ENCODE data around the gene CADM2. TPM values are rescaled to one million over a fixed set of nuclear protein-coding genes. Genes with fewer than 3 reads are reported as not detected.

Gene CADM2
- total RNA-seq, 1 donor from 2014 or later = 3.5 TPM

DNA sequence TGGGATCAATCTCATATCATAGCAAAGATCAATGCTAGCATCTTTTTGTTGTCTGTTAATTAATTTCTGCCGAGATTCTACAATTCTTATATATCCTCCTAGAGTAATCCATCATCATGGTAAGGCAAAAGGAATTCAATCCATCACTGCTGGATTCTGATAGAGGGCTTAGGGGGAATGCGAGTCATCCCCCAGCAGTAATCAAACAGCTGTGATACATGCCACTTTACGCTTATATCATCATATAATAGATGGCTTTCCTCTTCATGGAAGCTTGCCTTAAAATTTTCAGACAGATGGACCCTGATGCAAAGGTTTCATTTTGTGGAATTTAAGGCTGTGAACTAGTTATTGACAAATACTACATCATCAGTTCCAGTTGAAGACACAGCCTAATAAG lies 645.9 kb downstream of the CADM2 start:
- no peaks in the 10 kb centered on the region for H3K36me3 Mint-ChIP-seq (ENCODE audit: low read depth)
- H3K27ac Mint-ChIP-seq (ENCODE audit: unreplicated experiment) = no peak overlapping the region
- H3K4me1 Mint-ChIP-seq = peaks cover 7% of the 10 kb centered on the region
- H3K4me3 Mint-ChIP-seq = no peak overlapping the region
- H3K27me3 Mint-ChIP-seq (ENCODE audit: low read depth) = no peaks in the 10 kb centered on the region
- no peak for DNase-seq (ENCODE audit: low read depth, low spot score)
- TF ChIP-seq, protein P1, sequence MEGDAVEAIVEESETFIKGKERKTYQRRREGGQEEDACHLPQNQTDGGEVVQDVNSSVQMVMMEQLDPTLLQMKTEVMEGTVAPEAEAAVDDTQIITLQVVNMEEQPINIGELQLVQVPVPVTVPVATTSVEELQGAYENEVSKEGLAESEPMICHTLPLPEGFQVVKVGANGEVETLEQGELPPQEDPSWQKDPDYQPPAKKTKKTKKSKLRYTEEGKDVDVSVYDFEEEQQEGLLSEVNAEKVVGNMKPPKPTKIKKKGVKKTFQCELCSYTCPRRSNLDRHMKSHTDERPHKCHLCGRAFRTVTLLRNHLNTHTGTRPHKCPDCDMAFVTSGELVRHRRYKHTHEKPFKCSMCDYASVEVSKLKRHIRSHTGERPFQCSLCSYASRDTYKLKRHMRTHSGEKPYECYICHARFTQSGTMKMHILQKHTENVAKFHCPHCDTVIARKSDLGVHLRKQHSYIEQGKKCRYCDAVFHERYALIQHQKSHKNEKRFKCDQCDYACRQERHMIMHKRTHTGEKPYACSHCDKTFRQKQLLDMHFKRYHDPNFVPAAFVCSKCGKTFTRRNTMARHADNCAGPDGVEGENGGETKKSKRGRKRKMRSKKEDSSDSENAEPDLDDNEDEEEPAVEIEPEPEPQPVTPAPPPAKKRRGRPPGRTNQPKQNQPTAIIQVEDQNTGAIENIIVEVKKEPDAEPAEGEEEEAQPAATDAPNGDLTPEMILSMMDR (conservative IDR thresholded peaks at IDR 0.05) = no peak
- H3K9me3 Mint-ChIP-seq = no peaks in the 10 kb centered on the region

DNA sequence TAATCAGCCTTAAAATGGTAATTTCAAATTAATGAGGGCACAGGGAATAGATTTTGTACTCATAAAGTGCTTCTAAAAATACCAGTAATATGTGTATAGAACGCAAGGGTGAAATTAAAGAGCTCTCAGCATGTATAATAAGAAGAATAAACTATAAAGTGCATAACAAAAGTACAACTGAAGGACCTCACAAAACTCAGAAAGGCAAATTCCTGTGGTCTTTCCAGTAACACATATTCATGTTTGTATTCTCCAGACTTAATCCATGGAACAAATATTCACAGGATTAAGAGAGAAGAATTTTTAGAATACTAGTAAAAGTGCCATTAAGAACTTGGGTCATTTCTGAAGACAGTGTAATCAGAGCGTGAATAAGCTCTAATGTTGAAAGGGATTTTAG lies 646.3 kb downstream of the CADM2 start:
- TF ChIP-seq, protein P1 (conservative IDR thresholded peaks at IDR 0.05) = no peak
- H3K4me1 Mint-ChIP-seq = peaks cover 7% of the 10 kb centered on the region
- H3K4me3 Mint-ChIP-seq = no peak overlapping the region
- no peaks in the 10 kb centered on the region for H3K9me3 Mint-ChIP-seq
- no peak for DNase-seq (ENCODE audit: low read depth, low spot score)
- H3K27ac Mint-ChIP-seq (ENCODE audit: unreplicated experiment) = no peak overlapping the region
- no peaks in the 10 kb centered on the region for H3K36me3 Mint-ChIP-seq (ENCODE audit: low read depth)
- H3K27me3 Mint-ChIP-seq (ENCODE audit: low read depth) = no peaks in the 10 kb centered on the region

DNA sequence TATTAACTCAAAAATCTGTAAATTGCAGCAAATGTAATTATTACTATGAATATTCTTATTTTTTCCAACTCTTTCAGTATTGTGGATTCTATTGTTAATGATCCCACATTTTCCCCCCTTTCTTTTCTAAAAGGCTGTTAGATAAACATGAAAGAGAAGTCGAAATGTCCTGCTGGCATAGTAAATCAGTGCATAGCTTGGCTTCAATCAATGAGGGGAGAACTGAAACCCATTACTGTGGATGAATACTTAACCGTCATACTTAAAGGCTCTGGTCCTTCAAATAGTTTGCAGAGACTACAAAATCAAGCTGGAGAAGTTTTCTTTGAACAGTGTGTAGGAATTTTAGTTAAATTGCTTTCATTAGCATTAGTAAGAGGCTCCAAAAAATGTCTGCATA lies 667.9 kb downstream of the CADM2 start:
- Mint-ChIP-seq H3K27me3 (ENCODE audit: low read depth) (no peaks in the 10 kb centered on the region), H3K4me1 (no peaks in the 10 kb centered on the region), H3K27ac (ENCODE audit: unreplicated experiment) (no peak overlapping the region), H3K4me3 (no peak overlapping the region), H3K9me3 (no peaks in the 10 kb centered on the region), H3K36me3 (ENCODE audit: low read depth) (no peaks in the 10 kb centered on the region)
- TF ChIP-seq, protein P1 (conservative IDR thresholded peaks at IDR 0.05) = no peak
- DNase-seq (ENCODE audit: low read depth, low spot score) = no peak

DNA sequence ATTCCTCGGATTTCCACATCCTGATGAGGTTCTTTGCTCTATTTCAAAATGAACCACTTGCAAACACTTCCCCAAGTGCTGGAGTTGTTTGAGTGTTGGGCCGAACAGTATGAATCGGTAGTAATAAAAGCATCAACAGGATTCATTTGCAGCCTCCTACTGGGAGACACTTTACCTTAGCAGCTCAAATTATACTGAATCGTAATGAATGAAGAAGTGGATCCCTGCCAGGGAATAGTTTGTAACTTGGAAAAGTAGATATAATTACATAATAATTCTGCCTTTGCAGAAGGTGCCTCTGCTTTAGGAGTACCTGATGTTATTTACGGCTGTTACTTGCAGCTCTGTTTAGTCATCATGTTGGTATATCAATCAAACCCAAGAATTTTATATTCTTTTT lies 669.1 kb downstream of the CADM2 start:
- Mint-ChIP-seq H3K9me3 (no peaks in the 10 kb centered on the region), H3K36me3 (ENCODE audit: low read depth) (no peaks in the 10 kb centered on the region), H3K4me1 (no peaks in the 10 kb centered on the region), H3K27ac (ENCODE audit: unreplicated experiment) (no peak overlapping the region), H3K27me3 (ENCODE audit: low read depth) (no peaks in the 10 kb centered on the region), H3K4me3 (no peak overlapping the region)
- DNase-seq (ENCODE audit: low read depth, low spot score) = no peak
- TF ChIP-seq, protein P1 (conservative IDR thresholded peaks at IDR 0.05) = no peak

DNA sequence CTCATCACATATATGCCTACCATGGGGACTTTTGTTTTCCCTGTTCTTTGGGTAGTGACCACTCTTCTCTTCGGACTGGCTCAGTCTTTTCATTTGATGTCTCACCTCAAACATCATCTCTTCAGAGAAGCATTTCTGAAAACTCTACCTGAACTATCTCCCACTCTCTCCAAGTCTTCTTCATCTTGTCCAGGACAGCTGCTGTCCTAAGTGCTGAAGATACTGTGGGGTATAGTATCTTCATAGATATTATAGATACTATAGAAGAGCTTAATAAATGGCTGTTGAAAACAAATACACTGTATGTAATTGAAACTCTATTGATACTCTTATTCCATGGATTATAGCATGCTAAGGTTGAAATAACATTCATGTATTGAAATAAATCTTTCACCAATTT lies 672.3 kb downstream of the CADM2 start:
- H3K4me3 Mint-ChIP-seq = no peak overlapping the region
- H3K36me3 Mint-ChIP-seq (ENCODE audit: low read depth) = no peaks in the 10 kb centered on the region
- H3K9me3 Mint-ChIP-seq = no peaks in the 10 kb centered on the region
- no peak overlapping the region for H3K27ac Mint-ChIP-seq (ENCODE audit: unreplicated experiment)
- H3K4me1 Mint-ChIP-seq = no peaks in the 10 kb centered on the region
- TF ChIP-seq, protein P1 (conservative IDR thresholded peaks at IDR 0.05) = no peak
- no peaks in the 10 kb centered on the region for H3K27me3 Mint-ChIP-seq (ENCODE audit: low read depth)
- no peak for DNase-seq (ENCODE audit: low read depth, low spot score)

DNA sequence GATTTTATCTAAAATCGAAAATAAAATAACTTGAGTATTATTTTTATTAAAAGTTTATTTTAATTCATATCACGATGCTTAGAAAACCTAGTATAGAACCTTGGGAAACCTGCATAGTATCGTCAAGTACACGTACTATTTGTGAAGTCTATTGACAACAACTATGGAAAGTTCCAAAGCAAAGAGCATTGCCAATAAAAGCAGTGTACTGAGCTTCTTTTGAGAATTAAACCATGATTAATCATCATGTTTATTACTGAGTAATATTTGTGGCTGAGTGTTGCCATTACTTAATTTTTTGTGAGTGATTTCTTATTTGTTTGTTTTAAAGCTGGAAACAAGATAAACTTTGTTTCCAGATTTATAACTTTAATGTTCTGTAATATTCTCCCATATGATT lies 674.1 kb downstream of the CADM2 start:
- Mint-ChIP-seq H3K27ac (ENCODE audit: unreplicated experiment) (no peak overlapping the region), H3K36me3 (ENCODE audit: low read depth) (no peaks in the 10 kb centered on the region), H3K4me1 (no peaks in the 10 kb centered on the region), H3K9me3 (no peaks in the 10 kb centered on the region), H3K27me3 (ENCODE audit: low read depth) (no peaks in the 10 kb centered on the region), H3K4me3 (no peak overlapping the region)
- TF ChIP-seq, protein P1 (conservative IDR thresholded peaks at IDR 0.05) = no peak
- DNase-seq (ENCODE audit: low read depth, low spot score) = no peak
